Cardiac fibroblast (primary cell): Measurements from ENCODE around the gene TKT.

Experiments used
- DNase-seq, 2 donors: peaks; one replicate each; pipeline versions ENCODE4 v3.0.0 to v3.0.0-alpha.2; 2010; ENCODE audit warnings: low read depth in 2 of 2
- H3K4me3 ChIP-seq, 2 donors: replicated peaks in 1 of 2; 1 replicate in 1 of 2; 2 replicates in 1 of 2; pipeline ENCODE4 v1.5.1; 2011; ENCODE audit warnings: low read depth in 2 of 2, low read length in 2 of 2, mild to moderate bottlenecking in 2 of 2, moderate library complexity in 1 of 2
- TF ChIP-seq, protein P1 (sequence below): IDR thresholded peaks from one replicate; pipeline ENCODE4 v1.5.1; 2011; ENCODE audit warnings: low read depth, mild to moderate bottlenecking, low read length, inconsistent platforms

The TKT gene

DNA sequence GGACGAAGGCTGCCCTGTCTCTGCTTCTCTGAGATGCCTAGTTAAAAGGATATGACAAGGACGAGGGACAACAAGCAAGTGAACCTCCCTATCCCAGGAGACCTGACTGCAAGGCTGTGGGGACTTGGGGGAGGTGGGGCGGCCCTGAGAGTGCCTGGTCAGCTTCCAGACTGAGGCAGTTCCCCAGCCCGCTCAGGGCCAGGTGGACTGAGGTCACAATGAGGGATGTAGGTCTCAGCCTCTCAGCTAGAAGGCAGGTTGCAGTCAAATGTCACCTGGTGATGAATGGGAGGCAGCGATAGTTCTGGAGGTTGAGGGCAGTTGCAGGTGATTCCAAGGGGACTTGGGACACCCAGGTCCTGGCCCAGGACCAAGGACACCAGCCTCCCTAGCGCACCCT is 30.6 kb downstream of the TKT start:
- TF ChIP-seq, protein P1, sequence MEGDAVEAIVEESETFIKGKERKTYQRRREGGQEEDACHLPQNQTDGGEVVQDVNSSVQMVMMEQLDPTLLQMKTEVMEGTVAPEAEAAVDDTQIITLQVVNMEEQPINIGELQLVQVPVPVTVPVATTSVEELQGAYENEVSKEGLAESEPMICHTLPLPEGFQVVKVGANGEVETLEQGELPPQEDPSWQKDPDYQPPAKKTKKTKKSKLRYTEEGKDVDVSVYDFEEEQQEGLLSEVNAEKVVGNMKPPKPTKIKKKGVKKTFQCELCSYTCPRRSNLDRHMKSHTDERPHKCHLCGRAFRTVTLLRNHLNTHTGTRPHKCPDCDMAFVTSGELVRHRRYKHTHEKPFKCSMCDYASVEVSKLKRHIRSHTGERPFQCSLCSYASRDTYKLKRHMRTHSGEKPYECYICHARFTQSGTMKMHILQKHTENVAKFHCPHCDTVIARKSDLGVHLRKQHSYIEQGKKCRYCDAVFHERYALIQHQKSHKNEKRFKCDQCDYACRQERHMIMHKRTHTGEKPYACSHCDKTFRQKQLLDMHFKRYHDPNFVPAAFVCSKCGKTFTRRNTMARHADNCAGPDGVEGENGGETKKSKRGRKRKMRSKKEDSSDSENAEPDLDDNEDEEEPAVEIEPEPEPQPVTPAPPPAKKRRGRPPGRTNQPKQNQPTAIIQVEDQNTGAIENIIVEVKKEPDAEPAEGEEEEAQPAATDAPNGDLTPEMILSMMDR, result no peak
- DNase-seq, result no peak
- H3K4me3 ChIP-seq, result no peak overlapping the region

DNA sequence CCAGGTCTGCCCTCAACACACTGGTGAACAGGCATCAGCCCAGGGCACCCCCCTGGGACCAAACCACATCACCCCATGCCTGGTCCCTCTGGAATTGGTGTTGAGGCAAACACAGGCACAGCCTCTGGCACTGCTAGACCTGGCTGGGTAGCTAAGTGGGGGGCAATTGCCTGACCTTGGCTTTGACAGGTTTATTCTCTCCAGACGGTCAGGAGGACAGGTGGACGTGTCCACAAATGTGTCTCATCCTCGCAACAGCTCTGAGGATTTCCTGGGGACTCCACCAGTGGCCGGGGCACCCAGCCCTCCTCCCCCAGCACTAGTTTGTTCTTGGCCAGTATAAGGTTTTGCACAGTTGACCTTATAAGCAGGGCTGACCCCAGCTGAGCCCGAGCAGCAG is 31.3 kb downstream of the TKT start:
- DNase-seq, result no peak
- TF ChIP-seq, protein P1, result no peak
- no peak overlapping the region for H3K4me3 ChIP-seq

DNA sequence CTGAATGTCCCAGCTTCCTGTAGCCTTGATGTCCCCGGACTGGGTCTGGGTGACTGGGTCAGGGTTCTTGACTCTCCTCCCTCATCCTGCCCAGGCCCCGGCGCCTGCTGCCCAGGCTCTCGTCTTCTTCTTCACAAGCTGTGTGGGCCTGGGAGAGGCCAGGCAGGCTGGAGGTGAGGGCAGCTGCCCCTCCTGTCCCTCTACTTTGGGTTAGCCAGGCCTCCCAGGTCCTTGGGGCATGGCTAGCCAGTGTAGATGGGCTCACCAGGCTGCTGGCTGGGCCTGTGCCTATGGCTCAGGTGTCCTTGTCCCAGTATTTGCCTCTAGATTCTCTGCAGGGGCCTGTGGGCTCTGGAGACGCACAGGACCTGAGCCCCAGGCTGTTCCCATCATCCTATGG is 31.8 kb downstream of the TKT start:
- TF ChIP-seq, protein P1, result no peak
- H3K4me3 ChIP-seq, result no peak overlapping the region
- no peak for DNase-seq

DNA sequence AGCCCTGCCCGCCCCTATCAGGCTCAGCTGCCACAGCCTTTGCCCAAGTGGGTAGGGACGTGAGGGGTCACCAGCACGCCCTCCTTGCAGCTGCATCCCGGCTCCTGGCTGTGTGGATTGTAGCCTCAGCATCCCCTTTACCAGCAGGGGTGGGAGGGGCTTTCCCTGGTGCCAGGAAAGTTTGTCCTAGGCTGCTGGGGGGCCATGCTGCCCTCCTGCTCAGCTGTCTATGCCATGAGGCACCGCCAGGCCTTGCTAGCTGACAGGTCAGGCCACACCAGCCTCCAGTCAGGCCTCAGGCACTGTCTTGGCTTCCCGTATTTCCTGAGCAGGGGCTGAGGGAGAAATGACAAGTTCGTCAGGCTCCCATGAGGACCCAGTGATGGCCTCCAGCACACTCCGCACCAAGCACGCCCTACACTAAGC is 32.3 kb downstream of the TKT start:
- TF ChIP-seq, protein P1, result no peak
- no peak for DNase-seq
- H3K4me3 ChIP-seq, result no peak overlapping the region

DNA sequence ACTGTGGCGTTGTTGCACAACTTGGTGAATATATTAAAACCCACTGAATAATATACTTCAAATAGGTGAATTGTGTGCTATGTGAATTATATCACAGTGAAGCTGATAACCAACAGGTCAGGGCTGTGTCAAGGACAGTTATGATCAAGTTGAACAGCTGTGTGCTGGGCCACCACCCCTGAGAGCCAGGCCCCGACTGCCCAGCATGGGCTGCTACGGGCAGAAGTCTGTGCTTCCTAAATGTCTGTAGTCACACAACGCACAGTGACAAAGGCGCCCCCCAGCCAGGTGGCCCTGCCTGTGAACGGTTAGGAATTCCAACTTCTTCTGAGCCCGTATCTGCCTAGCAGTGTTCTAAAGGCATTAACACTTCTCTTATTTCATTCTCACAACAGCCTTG is 32.8 kb downstream of the TKT start:
- no peak for DNase-seq
- TF ChIP-seq, protein P1, result no peak
- H3K4me3 ChIP-seq, result no peak overlapping the region

DNA sequence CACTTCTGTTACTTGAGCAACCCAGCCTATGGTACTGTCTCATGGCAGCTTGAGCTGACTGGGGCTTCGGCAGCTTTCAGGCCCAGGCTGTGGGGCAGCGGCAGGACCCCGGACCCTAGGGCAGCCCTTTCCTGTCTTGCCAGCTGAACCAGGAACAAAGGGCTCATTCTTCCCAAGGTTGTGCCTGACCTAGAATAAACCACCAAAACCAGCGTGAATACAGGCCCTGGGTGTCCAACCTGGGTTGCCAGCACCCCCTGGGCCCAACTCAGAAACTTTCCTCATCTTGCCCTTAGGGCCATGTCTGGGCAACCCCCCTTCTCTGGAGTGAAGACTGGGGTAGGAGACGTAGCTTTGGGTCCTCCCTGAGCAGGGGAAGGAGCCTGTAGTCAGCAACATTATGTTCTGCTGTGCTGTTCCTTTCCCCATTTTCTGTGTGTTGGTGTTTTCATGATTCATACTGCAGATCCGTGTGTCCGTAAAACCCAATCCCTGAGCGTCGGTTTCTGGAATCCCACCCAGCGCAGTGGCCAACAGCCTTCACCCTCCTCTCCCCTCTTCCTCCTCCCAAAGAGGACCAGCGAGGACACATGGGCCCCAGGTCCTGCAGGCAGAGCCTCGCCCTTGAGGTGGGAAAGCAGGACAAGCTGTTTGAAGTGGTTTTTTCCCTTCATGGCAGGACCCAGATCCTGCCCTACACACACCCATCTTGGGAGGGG is 33.5 kb downstream of the TKT start:
- TF ChIP-seq, protein P1, result no peak
- no peak for DNase-seq
- no peak overlapping the region for H3K4me3 ChIP-seq

DNA sequence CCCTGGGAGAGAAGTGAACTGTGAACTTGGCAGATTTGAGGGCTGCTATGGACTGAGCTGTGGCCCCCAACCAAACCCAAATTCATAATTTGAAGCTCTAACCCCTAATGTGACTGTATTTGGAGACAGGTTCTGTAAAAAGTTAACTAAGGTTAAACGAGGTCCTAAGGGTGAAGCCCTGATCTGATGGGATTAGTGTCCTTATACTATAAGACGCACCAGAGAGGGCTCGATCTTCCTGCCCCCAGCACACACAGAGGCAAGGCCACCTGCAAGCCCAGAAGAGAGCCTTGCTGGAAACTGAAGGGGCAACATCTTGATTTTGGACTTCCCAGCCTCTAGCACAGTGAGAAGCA is 34.0 kb downstream of the TKT start:
- TF ChIP-seq, protein P1, result no peak
- no peak for DNase-seq
- no peak overlapping the region for H3K4me3 ChIP-seq
